Smooth muscle cell of the brain vasculature (primary cell): ENCODE measurements around the gene UTF1.

Experiments used
- DNase-seq: peaks from one replicate; pipeline ENCODE4 v3.0.0-alpha.2; 2012; ENCODE audit warnings: low read depth, low spot score

UTF1 gene

DNA sequence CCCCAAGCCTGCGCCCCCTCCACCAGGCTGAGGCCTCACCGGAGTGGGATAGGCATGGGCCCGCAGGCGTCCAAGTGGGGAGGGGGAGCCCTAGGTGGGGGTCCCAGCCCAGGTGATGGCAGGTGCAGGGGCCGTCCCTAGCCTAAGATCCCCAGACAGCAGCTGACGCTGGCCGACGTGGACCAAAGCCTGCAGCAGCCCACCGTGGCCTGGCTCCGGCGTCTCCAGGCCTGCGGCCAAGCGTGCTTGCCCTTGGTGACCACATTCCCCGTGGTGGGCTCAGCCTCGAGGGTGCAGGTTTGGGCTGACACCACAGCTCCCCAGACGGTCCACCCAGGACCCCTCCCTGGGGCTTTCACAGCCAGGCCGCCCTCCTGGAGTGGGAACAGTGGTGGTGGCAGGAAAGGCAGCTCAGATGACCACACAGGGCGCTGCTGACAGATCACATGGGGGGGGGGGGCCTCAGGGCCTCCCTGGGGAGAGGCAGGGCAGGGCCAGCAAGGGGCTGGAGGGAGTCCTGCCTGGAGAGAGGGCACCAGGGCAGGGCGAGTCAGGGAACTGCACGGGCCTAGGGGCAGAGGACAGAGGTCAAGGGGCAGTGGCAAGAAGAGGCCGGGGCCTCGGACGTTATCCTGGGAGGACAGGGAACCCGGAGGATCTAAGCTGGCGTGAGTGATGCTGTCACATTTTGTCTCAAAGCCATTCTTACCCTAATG lies 47.4 kb downstream of the UTF1 start:
- no peak for DNase-seq

- no peak for DNase-seq
Observed at GRCh38 chr10:133277993-133278576, 48.1 kb downstream of the UTF1 start.

- no peak for DNase-seq
Observed at GRCh38 chr10:133278577-133279265, 48.7 kb downstream of the UTF1 start.

GRCh38 chr10:133279326-133280226 lies 49.6 kb downstream of the UTF1 start:
- DNase-seq: no peak

DNA sequence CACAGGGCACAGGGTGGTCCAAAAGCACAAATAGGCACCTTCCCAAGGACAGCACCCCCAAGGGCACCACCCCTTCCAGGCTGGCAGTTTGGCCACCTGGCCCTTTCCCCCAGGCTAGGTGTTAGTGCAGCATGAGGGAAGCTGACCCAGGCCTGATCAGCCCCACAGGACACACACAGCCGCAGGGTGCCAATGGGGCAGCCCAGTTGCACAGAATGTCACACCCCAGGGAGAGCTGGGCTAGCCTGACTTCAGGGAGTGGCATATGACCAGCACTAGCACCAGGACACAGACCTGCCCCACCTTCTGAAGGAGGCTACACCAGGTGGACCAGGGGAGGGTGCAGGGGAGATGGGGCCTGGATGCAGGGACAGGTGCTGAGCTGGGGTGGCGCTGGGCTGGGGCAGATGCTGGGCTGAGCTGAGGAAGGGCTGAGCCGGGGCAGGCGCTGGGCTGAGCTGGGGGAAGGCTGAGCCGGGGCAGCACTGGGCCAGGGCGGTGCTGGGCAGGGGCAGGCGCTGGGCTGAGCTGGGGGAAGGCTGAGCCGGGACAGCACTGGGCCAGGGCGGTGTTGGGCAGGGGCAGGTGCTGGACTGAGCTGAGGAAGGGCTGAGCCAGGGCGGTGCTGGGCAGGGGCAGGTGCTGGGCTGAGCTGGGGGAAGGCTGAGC lies 50.5 kb downstream of the UTF1 start:
- DNase-seq: no peak

DNA sequence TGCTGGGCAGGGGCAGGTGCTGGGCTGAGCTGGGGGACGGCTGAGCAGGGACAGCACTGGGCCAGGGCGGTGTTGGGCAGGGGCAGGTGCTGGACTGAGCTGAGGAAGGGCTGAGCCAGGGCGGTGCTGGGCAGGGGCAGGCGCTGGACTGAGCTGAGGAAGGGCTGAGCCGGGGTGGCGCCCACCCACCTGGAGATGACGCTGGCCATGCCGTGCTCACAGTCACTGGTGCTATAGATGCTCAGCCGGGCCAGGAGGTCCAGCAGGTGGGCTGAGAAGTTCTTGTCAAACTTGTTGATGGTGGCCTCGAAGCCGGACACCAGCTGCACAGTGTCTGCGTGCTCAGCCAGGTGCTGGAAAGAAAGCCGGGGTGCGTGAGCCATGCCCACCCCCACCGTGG lies 51.1 kb downstream of the UTF1 start:
- DNase-seq: no peak
